HUDEP-2 (cell line): ENCODE data around the gene CRY2.

Experiments
- DNase-seq, 76 experiments: peaks; one replicate each; lab custom pipeline; 2025; ENCODE audit not compliant: unreplicated experiment in 76 of 76; lab: John Stamatoyannopoulos, UW

Gene CRY2

GRCh38 chr11:45913942-45914635, 66.8 kb downstream of the CRY2 start:
- DNase-seq: no peak

- no peak for DNase-seq
Observed at GRCh38 chr11:45915446-45915845, 68.2 kb downstream of the CRY2 start.

- DNase-seq: no peak
Observed at GRCh38 chr11:45917286-45917622, 70.0 kb downstream of the CRY2 start.

GRCh38 chr11:45917623-45918330, 70.5 kb downstream of the CRY2 start, which contains the start of gene PEX16:
Gene PEX16 (minus strand): TSS chr11:45917877. CDS start chr11:45917811, 66 bp downstream.
- DNase-seq: peak in 75 of 76 experiments; percentile 62 to 97 (median 93)

- DNase-seq: peak in 63 of 76 experiments; percentile 3 to 78 (median 53)
Observed at GRCh38 chr11:45918331-45918941, 71.2 kb downstream of the CRY2 start.

- no peak for DNase-seq
Observed at GRCh38 chr11:45918962-45919675, 71.8 kb downstream of the CRY2 start.

- DNase-seq: no peak
Observed at GRCh38 chr11:45919806-45920530, 72.7 kb downstream of the CRY2 start.

GRCh38 chr11:45920531-45921477, 73.5 kb downstream of the CRY2 start:
- DNase-seq: no peak

GRCh38 chr11:45921561-45922424, 74.5 kb downstream of the CRY2 start:
- no peak for DNase-seq

GRCh38 chr11:45922425-45923082, 75.3 kb downstream of the CRY2 start, which contains the start of gene LARGE2:
Gene LARGE2 (plus strand): TSS chr11:45922656. CDS start chr11:45922883, 227 bp downstream.
- DNase-seq: no peak

GRCh38 chr11:45924036-45924915, 77.0 kb downstream of the CRY2 start:
- DNase-seq: no peak

GRCh38 chr11:45924927-45925326, 77.7 kb downstream of the CRY2 start:
- DNase-seq: no peak

- DNase-seq: no peak
Observed at GRCh38 chr11:45925550-45925949, 78.3 kb downstream of the CRY2 start.

- DNase-seq: no peak
Observed at GRCh38 chr11:45926001-45926401, 78.7 kb downstream of the CRY2 start.

- no peak for DNase-seq
Observed at GRCh38 chr11:45926536-45927331, 79.5 kb downstream of the CRY2 start.

- no peak for DNase-seq
Observed at GRCh38 chr11:45927332-45927683, 80.0 kb downstream of the CRY2 start.
